ENCODE measurements around the gene GTF2H3. TPM values are rescaled to one million over a fixed set of nuclear protein-coding genes. Genes with fewer than 3 reads are reported as not detected.
A peak's percentile ranks its signal among the peaks of the same experiment; 100 is the strongest.

The GTF2H3 gene
- total and polyA plus RNA-seq, 9 of the 15 experiments (the other 6 are each of a cell fraction or from before 2014, with no cell fraction given) = 22.7 to 99.7 (median 49.6) TPM

GRCh38 chr12:123601602-123602489 lies 31.8 kb upstream of the GTF2H3 start, which contains the start of gene DDX55 (continued):
- TF ChIP-seq, protein P1, sequence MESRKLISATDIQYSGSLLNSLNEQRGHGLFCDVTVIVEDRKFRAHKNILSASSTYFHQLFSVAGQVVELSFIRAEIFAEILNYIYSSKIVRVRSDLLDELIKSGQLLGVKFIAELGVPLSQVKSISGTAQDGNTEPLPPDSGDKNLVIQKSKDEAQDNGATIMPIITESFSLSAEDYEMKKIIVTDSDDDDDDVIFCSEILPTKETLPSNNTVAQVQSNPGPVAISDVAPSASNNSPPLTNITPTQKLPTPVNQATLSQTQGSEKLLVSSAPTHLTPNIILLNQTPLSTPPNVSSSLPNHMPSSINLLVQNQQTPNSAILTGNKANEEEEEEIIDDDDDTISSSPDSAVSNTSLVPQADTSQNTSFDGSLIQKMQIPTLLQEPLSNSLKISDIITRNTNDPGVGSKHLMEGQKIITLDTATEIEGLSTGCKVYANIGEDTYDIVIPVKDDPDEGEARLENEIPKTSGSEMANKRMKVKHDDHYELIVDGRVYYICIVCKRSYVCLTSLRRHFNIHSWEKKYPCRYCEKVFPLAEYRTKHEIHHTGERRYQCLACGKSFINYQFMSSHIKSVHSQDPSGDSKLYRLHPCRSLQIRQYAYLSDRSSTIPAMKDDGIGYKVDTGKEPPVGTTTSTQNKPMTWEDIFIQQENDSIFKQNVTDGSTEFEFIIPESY (CRISPR knock-in tag; IDR thresholded peaks at IDR 0.05) = peak; percentile 84
- no peak for TF ChIP-seq TEAD2 (tag; IDR thresholded peaks at IDR 0.05)
- no peak for TF ChIP-seq ETS2 (tag; IDR thresholded peaks at IDR 0.05; ENCODE audit: borderline replicate concordance, poor library complexity, severe bottlenecking)
- TF ChIP-seq ZSCAN29 (IDR thresholded peaks at IDR 0.05) = no peak
- 0 out of 2 replicates have a peak, but pooled peaks have one; percentile 35 for TF ChIP-seq DMBX1 (CRISPR knock-in tag; IDR thresholded peaks at IDR 0.05; ENCODE audit: borderline replicate concordance)
- peak; percentile 10; the same call in 1 of the 2 replicates for TF ChIP-seq NFE2 (IDR thresholded peaks at IDR 0.05; ENCODE audit: low read depth)
- peak; percentile 93 for TF ChIP-seq ZC3H11A (IDR thresholded peaks at IDR 0.05; ENCODE audit: low read depth, low read length)
- TF ChIP-seq, protein P2, sequence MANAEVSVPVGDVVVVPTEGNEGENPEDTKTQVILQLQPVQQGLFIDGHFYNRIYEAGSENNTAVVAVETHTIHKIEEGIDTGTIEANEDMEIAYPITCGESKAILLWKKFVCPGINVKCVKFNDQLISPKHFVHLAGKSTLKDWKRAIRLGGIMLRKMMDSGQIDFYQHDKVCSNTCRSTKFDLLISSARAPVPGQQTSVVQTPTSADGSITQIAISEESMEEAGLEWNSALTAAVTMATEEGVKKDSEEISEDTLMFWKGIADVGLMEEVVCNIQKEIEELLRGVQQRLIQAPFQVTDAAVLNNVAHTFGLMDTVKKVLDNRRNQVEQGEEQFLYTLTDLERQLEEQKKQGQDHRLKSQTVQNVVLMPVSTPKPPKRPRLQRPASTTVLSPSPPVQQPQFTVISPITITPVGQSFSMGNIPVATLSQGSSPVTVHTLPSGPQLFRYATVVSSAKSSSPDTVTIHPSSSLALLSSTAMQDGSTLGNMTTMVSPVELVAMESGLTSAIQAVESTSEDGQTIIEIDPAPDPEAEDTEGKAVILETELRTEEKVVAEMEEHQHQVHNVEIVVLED (CRISPR knock-in tag; IDR thresholded peaks at IDR 0.05) = peak; percentile 80
- peak; percentile 42 for TF ChIP-seq CBFA2T3 (IDR thresholded peaks at IDR 0.05)
- TF ChIP-seq, protein P3, sequence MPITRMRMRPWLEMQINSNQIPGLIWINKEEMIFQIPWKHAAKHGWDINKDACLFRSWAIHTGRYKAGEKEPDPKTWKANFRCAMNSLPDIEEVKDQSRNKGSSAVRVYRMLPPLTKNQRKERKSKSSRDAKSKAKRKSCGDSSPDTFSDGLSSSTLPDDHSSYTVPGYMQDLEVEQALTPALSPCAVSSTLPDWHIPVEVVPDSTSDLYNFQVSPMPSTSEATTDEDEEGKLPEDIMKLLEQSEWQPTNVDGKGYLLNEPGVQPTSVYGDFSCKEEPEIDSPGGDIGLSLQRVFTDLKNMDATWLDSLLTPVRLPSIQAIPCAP (CRISPR knock-in tag; IDR thresholded peaks at IDR 0.05; ENCODE audit: borderline replicate concordance) = 0 out of 2 replicates have a peak, but pooled peaks have one; percentile 62
- no peak for TF ChIP-seq KAT2B (IDR thresholded peaks at IDR 0.05; ENCODE audit: low read depth, low read length)
- TF ChIP-seq PPARD (CRISPR knock-in tag; IDR thresholded peaks at IDR 0.05) = no peak
- TF ChIP-seq, protein P4, sequence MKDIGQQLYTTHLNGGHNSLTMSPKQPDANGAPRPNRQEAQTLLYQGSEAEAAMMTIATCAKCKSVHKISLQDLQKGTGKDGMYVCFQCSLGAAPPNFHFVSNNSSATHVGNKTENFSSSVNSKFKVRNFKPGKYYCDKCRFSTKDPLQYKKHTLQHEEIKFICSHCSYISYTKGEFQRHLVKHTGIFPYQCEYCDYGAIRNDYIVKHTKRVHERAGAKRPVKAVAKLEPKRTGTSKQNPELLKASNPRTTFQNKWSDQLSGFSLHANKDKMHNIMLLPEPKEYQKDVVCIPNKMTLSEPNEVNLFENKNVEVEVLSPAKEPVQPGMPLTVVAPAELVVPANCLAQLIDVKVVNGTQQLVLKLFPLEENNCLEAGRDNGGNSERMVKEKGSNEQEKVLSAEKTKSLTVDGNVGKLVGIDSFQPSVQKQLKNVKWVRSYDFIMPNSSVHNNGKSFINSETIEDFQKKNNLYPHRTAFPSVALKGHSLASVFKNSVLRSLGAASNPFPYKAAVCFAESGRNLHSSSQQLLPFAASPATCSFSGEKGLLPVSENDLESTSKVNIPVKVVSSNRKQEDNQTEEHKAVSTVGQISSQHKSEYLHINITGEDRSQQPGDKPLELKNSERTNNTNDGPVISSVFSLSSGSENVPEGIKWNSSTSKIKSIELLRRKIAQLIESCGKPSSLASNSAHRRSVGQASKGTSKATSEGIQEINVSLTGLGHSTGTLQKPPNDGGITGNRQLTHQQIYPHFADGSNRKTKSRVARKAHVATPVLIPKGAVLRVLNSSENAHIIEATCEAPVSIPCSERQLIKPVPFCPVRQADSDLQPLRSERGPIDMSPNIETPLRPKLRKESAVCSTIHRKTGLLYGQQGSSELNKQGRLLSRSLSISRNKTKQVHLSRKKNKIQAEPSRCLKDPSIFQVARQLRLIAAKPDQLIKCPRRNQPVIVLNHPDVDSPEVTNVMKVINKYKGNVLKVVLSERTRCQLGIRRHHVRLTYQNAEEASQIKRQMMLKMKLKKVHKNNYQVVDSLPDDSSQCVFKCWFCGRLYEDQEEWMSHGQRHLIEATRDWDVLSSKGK (CRISPR knock-in tag; IDR thresholded peaks at IDR 0.05) = no peak
- peak; percentile 100 for TF ChIP-seq GABPB1 (CRISPR knock-in tag; IDR thresholded peaks at IDR 0.05)
- TF ChIP-seq SNRNP70 (optimal IDR thresholded peaks at IDR 0.05; ENCODE audit: low read depth, low read length) = no peak
- TF ChIP-seq PHB (CRISPR knock-in tag; IDR thresholded peaks at IDR 0.05) = no peak; the same call in 1 of the 2 replicates
- peak; percentile 100 for TF ChIP-seq GABPA (tag; conservative IDR thresholded peaks at IDR 0.05; ENCODE audit: low read depth)
- TF ChIP-seq PHF8 (IDR thresholded peaks at IDR 0.05; ENCODE audit: borderline replicate concordance, low read length) = peak; percentile 94
- TF ChIP-seq CBFA2T2 (conservative IDR thresholded peaks at IDR 0.05) = peak; percentile 23

All from K562 (cell line).